ENCODE data around the gene HFM1. TPM values are rescaled to one million over a fixed set of nuclear protein-coding genes. Genes with fewer than 3 reads are reported as not detected.

HFM1 gene
- total RNA-seq, 2 donors from 2014 or later: 0.40 TPM; not detected in 1

DNA sequence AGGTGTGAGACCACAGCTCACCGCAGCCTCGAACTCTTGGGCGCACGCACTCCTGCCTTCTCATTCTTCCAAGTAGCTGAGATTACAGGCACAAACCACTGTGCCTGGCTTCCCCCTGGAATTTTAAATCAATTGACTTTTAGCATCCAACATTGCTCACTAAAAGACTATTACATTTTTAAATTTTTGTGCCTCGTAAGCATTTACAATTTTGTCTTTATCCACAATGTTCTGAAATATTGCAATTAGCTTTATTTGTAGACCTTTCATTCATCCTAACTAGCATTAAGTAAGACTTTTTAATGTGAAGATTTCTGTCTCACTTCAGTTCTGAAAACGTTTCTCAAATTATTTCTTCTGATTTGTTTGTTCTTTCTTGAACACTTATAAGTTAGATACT is 122.9 kb downstream of the HFM1 start:
- Histone ChIP-seq H3K27ac (no peak overlapping the region), H3K36me3 (no peaks in the 10 kb centered on the region), H3K9ac (ENCODE audit: low read depth in 2 of 2, low read length in 2 of 2) (no peak overlapping the region), H3K9me3 (no peaks in the 10 kb centered on the region), H3K4me3 (no peak overlapping the region), H3K4me1 (no peaks in the 10 kb centered on the region), H3K27me3 (no peaks in the 10 kb centered on the region)
- TF ChIP-seq, protein P1, sequence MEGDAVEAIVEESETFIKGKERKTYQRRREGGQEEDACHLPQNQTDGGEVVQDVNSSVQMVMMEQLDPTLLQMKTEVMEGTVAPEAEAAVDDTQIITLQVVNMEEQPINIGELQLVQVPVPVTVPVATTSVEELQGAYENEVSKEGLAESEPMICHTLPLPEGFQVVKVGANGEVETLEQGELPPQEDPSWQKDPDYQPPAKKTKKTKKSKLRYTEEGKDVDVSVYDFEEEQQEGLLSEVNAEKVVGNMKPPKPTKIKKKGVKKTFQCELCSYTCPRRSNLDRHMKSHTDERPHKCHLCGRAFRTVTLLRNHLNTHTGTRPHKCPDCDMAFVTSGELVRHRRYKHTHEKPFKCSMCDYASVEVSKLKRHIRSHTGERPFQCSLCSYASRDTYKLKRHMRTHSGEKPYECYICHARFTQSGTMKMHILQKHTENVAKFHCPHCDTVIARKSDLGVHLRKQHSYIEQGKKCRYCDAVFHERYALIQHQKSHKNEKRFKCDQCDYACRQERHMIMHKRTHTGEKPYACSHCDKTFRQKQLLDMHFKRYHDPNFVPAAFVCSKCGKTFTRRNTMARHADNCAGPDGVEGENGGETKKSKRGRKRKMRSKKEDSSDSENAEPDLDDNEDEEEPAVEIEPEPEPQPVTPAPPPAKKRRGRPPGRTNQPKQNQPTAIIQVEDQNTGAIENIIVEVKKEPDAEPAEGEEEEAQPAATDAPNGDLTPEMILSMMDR (IDR thresholded peaks at IDR 0.05): no peak
- intact Hi-C loops (cut with DNase I): loop anchor here (5.0 kb wide), 3 partner anchors 114 to 651 kb away; no protein-coding TSS in a partner anchor
- no peak for DNase-seq

- no peak for DNase-seq
- no peaks in the 10 kb centered on the region for H3K4me1 ChIP-seq
- no peaks in the 10 kb centered on the region for H3K27me3 ChIP-seq
- TF ChIP-seq, protein P1 (IDR thresholded peaks at IDR 0.05): no peak
- H3K9me3 ChIP-seq: no peaks in the 10 kb centered on the region
- no peak overlapping the region for H3K27ac ChIP-seq
- no peak overlapping the region for H3K9ac ChIP-seq (ENCODE audit: low read depth in 2 of 2, low read length in 2 of 2)
- H3K4me3 ChIP-seq: no peak overlapping the region
- no peaks in the 10 kb centered on the region for H3K36me3 ChIP-seq
- intact Hi-C loops (cut with DNase I): no loop called here
Measured at GRCh38 chr1:91278754-91279153, 125.9 kb downstream of the HFM1 start.

GRCh38 chr1:91273875-91274274 is 130.8 kb downstream of the HFM1 start:
- Histone ChIP-seq H3K4me1 (no peaks in the 10 kb centered on the region), H3K4me3 (no peak overlapping the region)
- no peak for DNase-seq

GRCh38 chr1:91261655-91262054 is 143.0 kb downstream of the HFM1 start:
- Histone ChIP-seq H3K4me1 (no peaks in the 10 kb centered on the region), H3K27ac (no peak overlapping the region), H3K9me3 (no peaks in the 10 kb centered on the region), H3K9ac (ENCODE audit: low read depth in 2 of 2, low read length in 2 of 2) (no peak overlapping the region), H3K27me3 (no peaks in the 10 kb centered on the region), H3K4me3 (no peak overlapping the region), H3K36me3 (no peaks in the 10 kb centered on the region)
- no peak for DNase-seq
- intact Hi-C loops (cut with DNase I): no loop called here
- TF ChIP-seq, protein P1 (IDR thresholded peaks at IDR 0.05): no peak

More at GRCh38 chr1:91273875-91274274, 130.8 kb downstream of the HFM1 start:
- H3K27ac ChIP-seq: no peak overlapping the region
- no peaks in the 10 kb centered on the region for H3K36me3 ChIP-seq
- TF ChIP-seq, protein P1 (IDR thresholded peaks at IDR 0.05): no peak
- H3K9me3 ChIP-seq: no peaks in the 10 kb centered on the region
- intact Hi-C loops (cut with DNase I): no loop called here
- H3K27me3 ChIP-seq: no peaks in the 10 kb centered on the region
- no peak overlapping the region for H3K9ac ChIP-seq (ENCODE audit: low read depth in 2 of 2, low read length in 2 of 2)

DNA sequence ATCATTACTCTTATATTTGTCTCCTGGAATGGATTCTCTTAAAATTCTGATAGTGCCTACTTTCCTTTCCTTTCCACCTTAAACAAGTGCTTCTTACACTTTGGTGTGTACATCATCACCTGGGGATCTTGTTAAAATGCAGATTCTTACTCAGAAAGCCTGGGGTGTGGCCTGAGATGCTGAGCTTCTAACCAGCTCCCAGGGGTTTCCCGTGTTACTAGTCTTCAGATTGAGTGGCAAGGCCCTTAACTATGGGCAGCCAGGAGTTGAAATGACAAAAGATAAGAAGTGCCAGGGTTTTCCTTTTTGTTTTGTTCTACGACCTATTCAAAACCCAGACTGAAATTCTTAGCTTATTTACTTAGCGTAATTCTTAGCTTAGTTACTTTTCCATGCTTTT is 159.2 kb downstream of the HFM1 start:
- H3K4me1 ChIP-seq: no peaks in the 10 kb centered on the region
- no peaks in the 10 kb centered on the region for H3K36me3 ChIP-seq
- H3K27me3 ChIP-seq: no peaks in the 10 kb centered on the region
- intact Hi-C loops (cut with DNase I): no loop called here
- no peaks in the 10 kb centered on the region for H3K9me3 ChIP-seq
- no peak overlapping the region for H3K9ac ChIP-seq (ENCODE audit: low read depth in 2 of 2, low read length in 2 of 2)
- TF ChIP-seq, protein P1 (IDR thresholded peaks at IDR 0.05): no peak
- H3K4me3 ChIP-seq: no peak overlapping the region
- no peak for DNase-seq
- no peak overlapping the region for H3K27ac ChIP-seq
